ENCODE data around the gene LRRC4B. TPM values are rescaled to one million over a fixed set of nuclear protein-coding genes. Genes with fewer than 3 reads are reported as not detected.

LRRC4B gene
- total and polyA plus RNA-seq, 2 of the 4 experiments (the other 2 are of a cell fraction): 0.03 TPM; not detected in 1

DNA sequence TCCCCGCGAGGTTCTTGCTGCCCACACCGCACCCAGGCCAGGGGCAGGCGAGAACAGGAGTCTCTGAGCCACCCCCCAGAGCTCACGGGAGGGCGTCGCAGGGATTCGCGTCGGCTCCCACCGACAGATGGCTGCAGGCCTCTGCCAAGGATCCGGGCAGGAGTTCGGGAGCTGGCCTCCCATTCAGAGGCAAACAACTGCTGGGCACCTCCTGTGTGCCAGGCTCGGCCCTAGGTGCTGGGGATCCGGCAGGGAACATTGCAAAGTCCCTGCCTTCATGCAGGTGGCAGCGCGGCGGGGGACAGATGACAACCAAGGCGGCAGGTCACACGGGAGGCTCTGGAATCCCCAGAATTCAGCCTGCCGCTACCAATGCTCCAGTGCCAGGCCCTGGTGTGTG lies 25.3 kb downstream of the LRRC4B start:
- H2AK9ac ChIP-seq (replicated peaks; ENCODE audit: low read depth, low read length, poor library complexity): no peak overlapping the region
- H3K56ac ChIP-seq (ENCODE audit: extremely low read depth, insufficient read depth, low read length): no peak overlapping the region
- in situ Hi-C loops (cut with MboI; ENCODE audit: low sequenced_read_pairs) (no loop called here), intact Hi-C loops (cut with micrococcal nuclease) (no loop called here), dilution Hi-C loops (cut with HindIII; ENCODE audit: low sequenced_read_pairs, unreplicated experiment) (no loop called here)
- H3K4me1 ChIP-seq (ENCODE audit: control insufficient read depth, insufficient read depth, low read length): no peaks in the 10 kb centered on the region
- no peaks in the 10 kb centered on the region; the same call in none of the 2 replicates for H3K27me3 ChIP-seq (ENCODE audit: control insufficient read depth, insufficient read depth, low read length)
- no peak overlapping the region for H2BK20ac ChIP-seq (ENCODE audit: low read depth, low read length)
- H2AK5ac ChIP-seq (ENCODE audit: low read depth, low read length): no peak overlapping the region
- no peak overlapping the region for H2BK120ac ChIP-seq (ENCODE audit: low read depth, low read length)
- CTCF ChIA-PET: interaction anchor here (1.8 kb wide), 1 partner anchor 13 kb away, joined by 7 read pairs; no protein-coding TSS in a partner anchor
- H3K79me1 ChIP-seq (ENCODE audit: low read depth in 1 of 2, low read length in 2 of 2): no peaks in the 10 kb centered on the region
- no peak overlapping the region for H4K5ac ChIP-seq (ENCODE audit: low read depth, low read length)
- H3K9me1 ChIP-seq (ENCODE audit: insufficient read depth, low read length): no peaks in the 10 kb centered on the region
- no TSS peak for BruUV-seq (replicated peaks)
- no peak overlapping the region for H3K27ac ChIP-seq (ENCODE audit: insufficient read depth, low read length)
- no peak overlapping the region for H4K91ac ChIP-seq (ENCODE audit: insufficient read depth, low read depth, low read length)
- no peak overlapping the region for H3K4me3 ChIP-seq (ENCODE audit: insufficient read depth, low read depth, low read length)
- no peak overlapping the region for H4K8ac ChIP-seq (ENCODE audit: low read depth in 2 of 2, low read length in 2 of 2)
- H2AFZ ChIP-seq (replicated peaks; ENCODE audit: low read length, poor library complexity): no peak overlapping the region
- no peak overlapping the region for H3K18ac ChIP-seq (ENCODE audit: low read depth, low read length)
- no peaks in the 10 kb centered on the region for H3K9me3 ChIP-seq (ENCODE audit: control insufficient read depth, insufficient read depth, low read length)
- DNase-seq (no peak), ATAC-seq (ENCODE audit: low read depth) (no peak)
- no peaks in the 10 kb centered on the region for H4K20me1 ChIP-seq (ENCODE audit: insufficient read depth, low read length)
- H2BK15ac ChIP-seq (ENCODE audit: low read depth, low read length): no peak overlapping the region
- no peak overlapping the region for H2BK5ac ChIP-seq (ENCODE audit: low read depth, low read length, poor library complexity, severe bottlenecking)
- TF ChIP-seq, protein P1, sequence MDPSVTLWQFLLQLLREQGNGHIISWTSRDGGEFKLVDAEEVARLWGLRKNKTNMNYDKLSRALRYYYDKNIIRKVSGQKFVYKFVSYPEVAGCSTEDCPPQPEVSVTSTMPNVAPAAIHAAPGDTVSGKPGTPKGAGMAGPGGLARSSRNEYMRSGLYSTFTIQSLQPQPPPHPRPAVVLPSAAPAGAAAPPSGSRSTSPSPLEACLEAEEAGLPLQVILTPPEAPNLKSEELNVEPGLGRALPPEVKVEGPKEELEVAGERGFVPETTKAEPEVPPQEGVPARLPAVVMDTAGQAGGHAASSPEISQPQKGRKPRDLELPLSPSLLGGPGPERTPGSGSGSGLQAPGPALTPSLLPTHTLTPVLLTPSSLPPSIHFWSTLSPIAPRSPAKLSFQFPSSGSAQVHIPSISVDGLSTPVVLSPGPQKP (IDR thresholded peaks at IDR 0.05; ENCODE audit: borderline replicate concordance, low read depth, low read length): no peak
- TF ChIP-seq CHD1 (IDR thresholded peaks at IDR 0.05; ENCODE audit: low read depth, low read length) (no peak), SMC3 (IDR thresholded peaks at IDR 0.05; ENCODE audit: low read depth, low read length) (no peak), NFE2L2 (IDR thresholded peaks at IDR 0.05; ENCODE audit: low read depth, low read length) (no peak), POLR2A (IDR thresholded peaks at IDR 0.05; ENCODE audit: low read depth, low read length) (no peak), RCOR1 (IDR thresholded peaks at IDR 0.05; ENCODE audit: insufficient replicate concordance, low read length) (no peak), RAD21 (IDR thresholded peaks at IDR 0.05; ENCODE audit: low read length) (no peak)
- POLR2A ChIA-PET (ENCODE audit: unreplicated experiment): no interaction called here
- H3K4me2 ChIP-seq (ENCODE audit: low read depth, low read length): no peak overlapping the region
- no peaks in the 10 kb centered on the region for H3K36me3 ChIP-seq (ENCODE audit: control insufficient read depth, insufficient read depth, low read length)
- WGBS, 2 experiments (ENCODE audit: extremely low coverage in 2 of 2, insufficient read length in 1 of 2): 68% methylated on average over 10 of the region's 21 CpGs; no CpG with 5 or more reads in 1 of the 2 experiments
- no peak overlapping the region for H3K9ac ChIP-seq (ENCODE audit: low read depth, low read length)
- H3K14ac ChIP-seq (replicated peaks; ENCODE audit: low read depth, low read length): no peak overlapping the region
- H3K23ac ChIP-seq (ENCODE audit: low read depth, low read length): no peak overlapping the region
- H3K4ac ChIP-seq (ENCODE audit: low read depth, low read length): no peak overlapping the region

Measured in IMR-90 (cell line).